BLaER1 treated with 17β-estradiol and CSF1 and Interleukin-3, amounts not matched to agents 10 nM and 100 nM (cell line): Measurements from ENCODE around the gene PPP1R37.
A peak's percentile ranks its signal among the peaks of the same experiment; 100 is the strongest.

ENCODE experiments used
- H3K27ac ChIP-seq, 11 experiments: shearing (Covaris generic); formaldehyde crosslinking; 2 replicates each; pipeline ENCODE4 v1.8.1; 2022
- H3K27me3 ChIP-seq, 11 experiments: shearing (Covaris generic); formaldehyde crosslinking; 2 replicates each; pipeline ENCODE4 v1.8.1; 2022
- H3K36me3 ChIP-seq, 11 experiments: shearing (Covaris generic); formaldehyde crosslinking; 2 replicates each; pipeline ENCODE4 v1.8.1; 2022
- H3K4me1 ChIP-seq, 10 experiments: shearing (Covaris generic); formaldehyde crosslinking; 2 replicates each; pipeline ENCODE4 v1.8.1; 2022
- H3K4me2 ChIP-seq, 11 experiments: shearing (Covaris generic); formaldehyde crosslinking; 2 replicates each; pipeline ENCODE4 v1.8.1; 2022
- H3K4me3 ChIP-seq, 10 experiments: shearing (Covaris generic); formaldehyde crosslinking; 2 replicates each; pipeline ENCODE4 v1.8.1; 2022
- H3K9ac ChIP-seq, 11 experiments: shearing (Covaris generic); formaldehyde crosslinking; 2 replicates each; pipeline ENCODE4 v1.8.1; 2022
- H3K9me3 ChIP-seq, 11 experiments: shearing (Covaris generic); formaldehyde crosslinking; replicated peaks in 1 of 11; 2 replicates each; pipeline ENCODE4 v1.8.1; 2022
- H4K20me1 ChIP-seq, 11 experiments: shearing (Covaris generic); formaldehyde crosslinking; 2 replicates each; pipeline ENCODE4 v1.8.1; 2022
- Cebpa-rat ChIP-seq, 11 experiments: shearing (Covaris generic); IDR thresholded peaks; 2 replicates each; pipeline ENCODE4 v1.8.1; 2022

Gene PPP1R37

GRCh38 chr19:45142016-45142725 lies 49.2 kb downstream of the PPP1R37 start:
- H3K4me3 ChIP-seq, result no peak overlapping the region
- H3K36me3 ChIP-seq, result peaks cover 53 to 75% (median 63%) of the 10 kb centered on the region in 11 experiments
- H3K4me1 ChIP-seq, result peaks cover 20 to 34% (median 27%) of the 10 kb centered on the region in 10 experiments
- H3K27ac ChIP-seq, result no peak overlapping the region
- no peak for TF ChIP-seq Cebpa-rat (IDR thresholded peaks at IDR 0.05)
- H3K9me3 ChIP-seq, result no peaks in the 10 kb centered on the region
- H3K9ac ChIP-seq, result peak overlapping the region in 4 of 11 experiments; percentile 25 to 45 (median 35); a peak in 3 of 22 replicates
- H3K4me2 ChIP-seq, result no peak overlapping the region
- H4K20me1 ChIP-seq, result peaks cover 23 to 87% (median 73%) of the 10 kb centered on the region in 11 experiments
- H3K27me3 ChIP-seq, result no peaks in the 10 kb centered on the region

- Histone ChIP-seq H3K9me3 (no peaks in the 10 kb centered on the region), H3K36me3 (peaks cover 58 to 79% (median 69%) of the 10 kb centered on the region in 11 experiments), H3K4me3 (no peak overlapping the region), H3K4me1 (peaks cover 15 to 28% (median 22%) of the 10 kb centered on the region in 10 experiments), H3K9ac (peak overlapping the region in 8 of 11 experiments; percentile 25 to 55 (median 36); a peak in 9 of 22 replicates), H3K4me2 (peak overlapping the region in 6 of 11 experiments; percentile 20 to 52 (median 34); a peak in 5 of 22 replicates), H3K27ac (peak overlapping the region in 5 of 11 experiments; percentile 1 to 40 (median 22); a peak in 2 of 22 replicates), H4K20me1 (peaks cover 20 to 86% (median 67%) of the 10 kb centered on the region in 11 experiments), H3K27me3 (no peaks in the 10 kb centered on the region)
- TF ChIP-seq Cebpa-rat (IDR thresholded peaks at IDR 0.05), result no peak
Observed at GRCh38 chr19:45142726-45143110, 49.7 kb downstream of the PPP1R37 start.

GRCh38 chr19:45144431-45145269 lies 51.7 kb downstream of the PPP1R37 start:
- Histone ChIP-seq H3K9ac (no peak overlapping the region), H4K20me1 (peaks cover 18 to 83% (median 52%) of the 10 kb centered on the region in 11 experiments; a peak in 21 of 22 replicates), H3K9me3 (no peaks in the 10 kb centered on the region), H3K27ac (0 out of 22 replicates have a peak overlapping the region, but pooled peaks of 1 of the 11 experiments have one; percentile 5), H3K27me3 (no peaks in the 10 kb centered on the region), H3K36me3 (peaks cover 55 to 87% (median 77%) of the 10 kb centered on the region in 11 experiments), H3K4me1 (peaks cover 12 to 36% (median 28%) of the 10 kb centered on the region in 10 experiments; a peak in 19 of 20 replicates), H3K4me2 (no peak overlapping the region), H3K4me3 (no peak overlapping the region)
- no peak for TF ChIP-seq Cebpa-rat (IDR thresholded peaks at IDR 0.05)

- no peak overlapping the region for H3K9ac ChIP-seq
- no peak overlapping the region for H3K4me3 ChIP-seq
- peaks cover 24 to 85% (median 52%) of the 10 kb centered on the region in 11 experiments; a peak in 20 of 22 replicates for H4K20me1 ChIP-seq
- peaks cover 0 to 5% (median 3%) of the 10 kb centered on the region in 11 experiments; a peak in 11 of 22 replicates for H3K27me3 ChIP-seq
- no peak overlapping the region for H3K27ac ChIP-seq
- peaks cover 55 to 83% (median 74%) of the 10 kb centered on the region in 11 experiments for H3K36me3 ChIP-seq
- no peak overlapping the region for H3K4me2 ChIP-seq
- peaks cover 12 to 35% (median 29%) of the 10 kb centered on the region in 10 experiments; a peak in 19 of 20 replicates for H3K4me1 ChIP-seq
- H3K9me3 ChIP-seq, result no peaks in the 10 kb centered on the region
- no peak for TF ChIP-seq Cebpa-rat (IDR thresholded peaks at IDR 0.05)
Observed at GRCh38 chr19:45145270-45146189, 52.6 kb downstream of the PPP1R37 start.

GRCh38 chr19:45146251-45146650 lies 53.3 kb downstream of the PPP1R37 start:
- Histone ChIP-seq H3K27ac (no peak overlapping the region), H3K27me3 (peaks cover 5 to 12% (median 10%) of the 10 kb centered on the region in 11 experiments), H3K4me3 (no peak overlapping the region), H4K20me1 (peaks cover 21 to 85% (median 53%) of the 10 kb centered on the region in 11 experiments; a peak in 20 of 22 replicates), H3K9ac (no peak overlapping the region), H3K36me3 (peaks cover 48 to 83% (median 69%) of the 10 kb centered on the region in 11 experiments), H3K4me2 (no peak overlapping the region; a peak in 1 of 22 replicates), H3K4me1 (peaks cover 12 to 35% (median 29%) of the 10 kb centered on the region in 10 experiments; a peak in 19 of 20 replicates), H3K9me3 (no peaks in the 10 kb centered on the region)
- TF ChIP-seq Cebpa-rat (IDR thresholded peaks at IDR 0.05), result no peak

- no peak for TF ChIP-seq Cebpa-rat (IDR thresholded peaks at IDR 0.05)
- Histone ChIP-seq H3K9me3 (peaks cover 0 to 2% (median 0%) of the 10 kb centered on the region in 11 experiments; a peak in 3 of 22 replicates), H3K27me3 (peaks cover 10 to 17% (median 15%) of the 10 kb centered on the region in 11 experiments), H3K4me1 (peaks cover 15 to 35% (median 29%) of the 10 kb centered on the region in 10 experiments; a peak in 19 of 20 replicates), H3K4me2 (no peak overlapping the region), H3K36me3 (peaks cover 43 to 81% (median 64%) of the 10 kb centered on the region in 11 experiments), H3K27ac (no peak overlapping the region), H3K9ac (no peak overlapping the region), H4K20me1 (peaks cover 27 to 85% (median 57%) of the 10 kb centered on the region in 11 experiments; a peak in 21 of 22 replicates), H3K4me3 (no peak overlapping the region)
Observed at GRCh38 chr19:45146741-45147205, 53.8 kb downstream of the PPP1R37 start.

GRCh38 chr19:45147835-45148676 lies 55.1 kb downstream of the PPP1R37 start:
- H3K27ac ChIP-seq, result no peak overlapping the region
- H4K20me1 ChIP-seq, result peaks cover 36 to 88% (median 62%) of the 10 kb centered on the region in 11 experiments; a peak in 21 of 22 replicates
- peaks cover 0 to 10% (median 3%) of the 10 kb centered on the region in 11 experiments; a peak in 4 of 22 replicates for H3K9me3 ChIP-seq
- H3K4me1 ChIP-seq, result peaks cover 25 to 42% (median 36%) of the 10 kb centered on the region in 10 experiments
- H3K4me3 ChIP-seq, result no peak overlapping the region
- H3K36me3 ChIP-seq, result peaks cover 33 to 75% (median 52%) of the 10 kb centered on the region in 11 experiments
- H3K27me3 ChIP-seq, result peaks cover 23 to 30% (median 28%) of the 10 kb centered on the region in 11 experiments
- H3K4me2 ChIP-seq, result peak overlapping the region in 9 of 11 experiments; percentile 2 to 63 (median 46); a peak in 6 of 22 replicates
- TF ChIP-seq Cebpa-rat (IDR thresholded peaks at IDR 0.05), result no peak
- no peak overlapping the region; a peak in 1 of 22 replicates for H3K9ac ChIP-seq
